HFFc6 (cell line): Measurements from ENCODE around the gene SLC6A1. TPM values are rescaled to one million over a fixed set of nuclear protein-coding genes. Genes with fewer than 3 reads are reported as not detected.

Experiments
- DNase-seq: peaks from one replicate; pipeline ENCODE4 v3.0.0-alpha.2; 2018
- H3K27ac Mint-ChIP-seq: 2 replicates; pipeline ENCODE4 v1.8.0; 2020; ENCODE audit warnings: mild to moderate bottlenecking, mixed read lengths
- H3K27me3 Mint-ChIP-seq: 2 replicates; pipeline ENCODE4 v1.8.0; 2021; ENCODE audit warnings: mild to moderate bottlenecking, moderate library complexity, mixed read lengths; ENCODE audit not compliant: insufficient read depth
- H3K36me3 Mint-ChIP-seq: 2 replicates; pipeline ENCODE4 v1.8.0; 2021; ENCODE audit warnings: low read depth, mixed read lengths
- H3K4me1 Mint-ChIP-seq: 2 replicates; pipeline ENCODE4 v1.8.0; 2020; ENCODE audit warnings: low read depth, mixed read lengths
- H3K4me3 Mint-ChIP-seq: 2 replicates; pipeline ENCODE4 v1.8.0; 2020; ENCODE audit warnings: mild to moderate bottlenecking, moderate library complexity, mixed read lengths
- H3K9me3 Mint-ChIP-seq: 2 replicates; pipeline ENCODE4 v1.8.0; 2020; ENCODE audit warnings: mild to moderate bottlenecking, mixed read lengths
- CTCF ChIP-seq: fragments of 200-600 bp; sonication (generic); IDR thresholded peaks from 2 replicates; pipeline ENCODE4 v1.5.0; 2021; ENCODE audit warnings: antibody characterized with exemption, mild to moderate bottlenecking
- total RNA-seq, 6 experiments: library from RNA; stranded (reverse); fragmentation: NEBNext Ultra II Directional; extraction: Animal tissue kit (Norgen Biotek cat#: 25700); gene quantifications; 2 replicates in 1 of 6; 3 replicates in 5 of 6; pipeline ENCODE4 v1.2.3, GENCODE V29; 2021

The SLC6A1 gene
- total RNA-seq, 6 experiments from 2014 or later, result not detected

- no peak overlapping the region for H3K27ac Mint-ChIP-seq
- H3K9me3 Mint-ChIP-seq, result no peaks in the 10 kb centered on the region
- H3K36me3 Mint-ChIP-seq, result no peaks in the 10 kb centered on the region
- no peak for TF ChIP-seq CTCF
- peaks cover 13% of the 10 kb centered on the region for H3K4me1 Mint-ChIP-seq
- H3K27me3 Mint-ChIP-seq, result peaks cover 21% of the 10 kb centered on the region
- no peak for DNase-seq
- H3K4me3 Mint-ChIP-seq, result no peak overlapping the region
Observed at GRCh38 chr3:10981961-10982360, 10.6 kb upstream of the SLC6A1 start.

- no peak overlapping the region for H3K4me3 Mint-ChIP-seq
- no peaks in the 10 kb centered on the region for H3K9me3 Mint-ChIP-seq
- peaks cover 26% of the 10 kb centered on the region for H3K27me3 Mint-ChIP-seq
- no peak for DNase-seq
- H3K4me1 Mint-ChIP-seq, result peaks cover 10% of the 10 kb centered on the region
- no peak overlapping the region for H3K27ac Mint-ChIP-seq
- H3K36me3 Mint-ChIP-seq, result no peaks in the 10 kb centered on the region
- no peak for TF ChIP-seq CTCF
Observed at GRCh38 chr3:10982782-10983181, 9.8 kb upstream of the SLC6A1 start.

GRCh38 chr3:10983219-10983916 lies 9.2 kb upstream of the SLC6A1 start:
- peaks cover 30% of the 10 kb centered on the region for H3K27me3 Mint-ChIP-seq
- no peaks in the 10 kb centered on the region for H3K36me3 Mint-ChIP-seq
- no peak overlapping the region for H3K27ac Mint-ChIP-seq
- DNase-seq, result peak; percentile 16
- H3K9me3 Mint-ChIP-seq, result no peaks in the 10 kb centered on the region
- TF ChIP-seq CTCF, result peak; percentile 90
- peaks cover 5% of the 10 kb centered on the region for H3K4me1 Mint-ChIP-seq
- no peak overlapping the region for H3K4me3 Mint-ChIP-seq

- Mint-ChIP-seq H3K27ac (no peak overlapping the region), H3K4me1 (0 out of 2 replicates have a peak, but pooled peaks cover 4% of the 10 kb centered on the region), H3K9me3 (no peaks in the 10 kb centered on the region), H3K27me3 (peaks cover 30% of the 10 kb centered on the region), H3K4me3 (no peak overlapping the region), H3K36me3 (no peaks in the 10 kb centered on the region)
- DNase-seq, result no peak
- TF ChIP-seq CTCF, result no peak
Observed at GRCh38 chr3:10984371-10984896, 8.1 kb upstream of the SLC6A1 start.

- no peak overlapping the region for H3K4me3 Mint-ChIP-seq
- 0 out of 2 replicates have a peak, but pooled peaks cover 4% of the 10 kb centered on the region for H3K4me1 Mint-ChIP-seq
- TF ChIP-seq CTCF, result no peak
- H3K36me3 Mint-ChIP-seq, result no peaks in the 10 kb centered on the region
- DNase-seq, result no peak
- H3K27ac Mint-ChIP-seq, result no peak overlapping the region
- no peaks in the 10 kb centered on the region for H3K9me3 Mint-ChIP-seq
- H3K27me3 Mint-ChIP-seq, result peaks cover 33% of the 10 kb centered on the region
Observed at GRCh38 chr3:10985181-10985580, 7.4 kb upstream of the SLC6A1 start.
